A549 treated with CpdA at 1 μM for 4 hours (cell line): ENCODE measurements around the gene PFN3. TPM values are rescaled to one million over a fixed set of nuclear protein-coding genes. Genes with fewer than 3 reads are reported as not detected.

ENCODE experiments used
- total RNA-seq: library from RNA; stranded (reverse); fragments of 200-300 nt; extraction: Qiagen RNA extraction; gene quantifications from 5 replicates; pipeline ENCODE4 v1.2.3, GENCODE V29; 2022; ENCODE audit warnings: low read depth

PFN3 gene, protein sequence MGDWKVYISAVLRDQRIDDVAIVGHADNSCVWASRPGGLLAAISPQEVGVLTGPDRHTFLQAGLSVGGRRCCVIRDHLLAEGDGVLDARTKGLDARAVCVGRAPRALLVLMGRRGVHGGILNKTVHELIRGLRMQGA
- not detected in 5 replicates for total RNA-seq

DNA sequence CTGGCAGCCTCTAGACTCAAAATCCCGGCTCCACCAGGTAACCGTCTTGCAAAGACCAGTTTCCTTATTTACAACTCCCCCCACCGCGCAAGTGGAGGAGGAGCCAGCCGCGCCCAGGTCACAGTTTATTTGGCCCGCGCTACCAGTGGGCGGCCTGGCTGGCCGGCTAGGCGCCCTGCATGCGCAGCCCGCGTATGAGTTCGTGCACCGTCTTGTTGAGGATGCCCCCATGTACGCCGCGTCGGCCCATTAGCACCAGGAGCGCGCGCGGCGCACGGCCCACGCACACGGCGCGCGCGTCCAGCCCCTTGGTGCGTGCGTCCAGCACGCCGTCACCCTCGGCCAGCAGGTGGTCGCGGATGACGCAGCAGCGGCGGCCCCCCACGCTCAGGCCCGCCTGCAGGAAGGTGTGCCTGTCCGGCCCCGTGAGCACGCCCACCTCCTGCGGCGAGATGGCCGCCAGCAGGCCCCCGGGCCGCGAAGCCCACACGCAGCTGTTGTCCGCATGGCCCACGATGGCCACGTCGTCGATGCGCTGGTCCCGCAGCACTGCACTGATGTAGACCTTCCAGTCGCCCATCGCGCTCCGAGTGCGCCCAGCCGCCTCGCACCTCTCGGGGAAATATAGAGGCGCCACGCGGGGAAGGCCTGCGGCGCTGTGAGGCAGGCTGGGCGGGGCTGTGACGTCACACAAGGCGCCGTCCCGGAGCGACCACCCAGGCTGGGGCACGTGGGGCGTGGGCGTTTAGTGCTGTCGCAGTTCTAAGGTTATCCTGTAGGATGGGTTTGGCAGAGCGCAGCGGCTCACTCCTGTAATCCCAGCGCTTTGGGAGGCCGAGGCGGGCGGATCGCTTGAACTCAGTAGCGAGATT lies at the start of gene PFN3:
TSS of gene PFN3 (minus strand) at position 665 of the 872 bp plus-strand sequence. CDS start at position 580, 85 bp downstream.

DNA sequence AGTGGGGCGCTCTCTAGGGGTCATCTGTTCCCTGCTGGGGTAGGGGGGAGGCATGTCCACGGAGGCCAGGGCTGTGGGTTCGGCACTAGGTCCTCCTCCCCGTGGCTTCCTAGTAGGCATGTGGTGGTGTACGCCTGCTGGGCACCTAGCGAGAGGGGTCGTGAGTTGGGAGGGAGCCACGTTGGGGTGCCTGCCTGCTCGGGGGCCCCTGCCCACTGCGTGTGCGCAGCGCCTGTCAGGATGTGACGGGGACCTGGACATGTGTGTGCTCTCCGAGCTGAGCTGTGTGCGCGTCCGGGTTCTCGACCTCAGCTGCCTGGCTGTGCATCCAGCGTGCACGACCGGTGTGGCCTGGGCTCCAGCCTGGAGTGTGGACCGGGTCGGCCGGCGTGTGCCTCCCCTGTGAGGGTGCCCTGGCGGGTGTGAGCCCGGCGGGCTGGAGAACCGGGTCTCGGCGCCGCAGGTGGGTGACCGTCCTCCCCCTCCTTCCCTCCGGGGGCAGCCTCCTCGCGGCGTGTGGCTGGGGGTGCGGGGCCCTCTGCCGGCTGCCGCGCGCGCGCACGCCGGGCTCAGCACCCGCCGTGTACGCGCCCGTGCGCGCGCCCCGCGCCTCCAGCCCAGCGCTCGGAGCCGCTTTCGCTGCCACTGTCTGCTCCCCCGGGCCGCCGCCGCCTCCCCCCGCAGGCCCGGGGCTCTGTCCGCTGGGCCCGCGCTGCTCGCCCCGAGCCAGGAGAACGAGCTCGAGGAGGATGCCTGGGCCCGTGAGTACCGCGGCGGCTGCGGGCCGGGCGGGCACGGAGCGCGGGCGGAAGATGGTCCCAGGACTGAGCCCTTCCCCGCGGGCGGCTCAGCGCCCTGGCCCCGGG lies 46.0 kb upstream of the PFN3 start, which contains the start of gene PRR7:
TSS of gene PRR7 (plus strand) at position 615 of the 866 bp plus-strand sequence. CDS start 8,254 bp downstream, outside the sequence.

DNA sequence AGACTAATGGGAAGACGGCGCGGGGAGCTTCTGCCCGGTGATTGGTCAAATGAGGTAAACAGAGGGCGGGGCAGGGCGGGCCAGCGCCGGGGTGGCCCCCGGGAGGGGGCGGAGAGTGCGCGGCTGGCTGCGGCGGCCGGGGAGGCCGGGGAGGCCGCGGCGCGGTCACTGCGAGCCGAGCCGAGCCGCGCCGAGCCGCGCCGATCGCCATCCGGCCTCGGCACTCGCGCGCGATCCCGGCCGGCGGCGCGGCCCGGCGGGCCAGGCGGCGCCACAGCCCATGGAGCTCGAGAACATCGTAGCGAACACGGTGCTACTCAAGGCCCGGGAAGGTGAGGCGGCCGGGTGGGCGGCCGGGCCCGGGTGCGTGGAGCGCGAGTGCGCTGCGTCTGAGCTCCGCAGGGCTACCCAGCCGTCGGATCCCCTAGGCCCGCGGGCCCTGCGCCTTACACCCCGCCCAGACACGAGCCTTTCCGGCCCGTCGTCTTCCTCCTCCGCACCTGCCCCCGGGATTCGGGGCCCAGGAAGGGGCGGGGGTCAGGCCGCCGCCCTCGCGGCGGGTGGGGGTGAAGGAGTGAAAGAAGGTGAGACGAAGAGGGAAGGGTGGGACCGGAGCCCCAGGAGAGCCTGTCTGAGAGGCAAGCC lies 26.2 kb upstream of the PFN3 start, which contains the start of gene GRK6:
TSS of gene GRK6 (plus strand) at position 111 of the 645 bp plus-strand sequence. CDS start at position 281, 170 bp downstream.

DNA sequence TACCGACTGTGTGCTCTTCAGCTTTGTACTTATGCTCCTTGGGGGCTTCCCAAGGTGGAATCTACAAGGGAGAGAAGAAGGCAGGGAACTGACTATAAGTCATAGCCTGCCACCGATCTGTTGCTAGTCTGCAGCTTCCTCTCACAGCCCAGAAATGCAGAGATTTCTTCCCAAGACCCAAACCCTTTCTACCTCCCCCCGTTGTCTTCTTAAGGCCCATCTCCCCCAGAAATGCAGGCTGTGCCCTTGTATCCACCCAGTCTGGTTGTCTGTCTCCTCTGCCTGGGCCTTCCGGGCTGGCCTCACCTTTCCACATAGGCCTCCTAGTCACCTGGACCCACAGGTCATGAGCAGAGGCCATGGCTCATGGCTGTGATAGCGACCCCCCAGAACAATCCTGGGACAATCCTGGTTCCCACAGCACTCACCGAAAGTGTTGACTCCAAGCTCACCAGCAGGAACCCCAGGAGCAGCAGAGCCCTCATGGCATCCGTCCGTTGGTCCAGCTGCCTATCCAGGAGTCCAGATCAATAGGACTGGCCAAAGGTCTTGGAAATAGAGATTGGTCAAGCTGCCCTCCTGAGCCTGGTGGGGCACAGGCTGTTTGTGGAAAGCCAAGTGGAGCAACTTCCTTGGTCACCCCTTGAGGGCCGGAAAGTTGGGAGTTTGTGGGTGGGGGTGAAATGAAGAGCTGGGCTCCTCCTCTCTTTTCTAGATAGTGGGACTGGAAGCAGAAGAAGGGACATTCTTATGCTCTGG lies 8.8 kb upstream of the PFN3 start, which contains the start of gene F12:
TSS of gene F12 (minus strand) at position 522 of the 759 bp plus-strand sequence. CDS start at position 485, 37 bp downstream.

DNA sequence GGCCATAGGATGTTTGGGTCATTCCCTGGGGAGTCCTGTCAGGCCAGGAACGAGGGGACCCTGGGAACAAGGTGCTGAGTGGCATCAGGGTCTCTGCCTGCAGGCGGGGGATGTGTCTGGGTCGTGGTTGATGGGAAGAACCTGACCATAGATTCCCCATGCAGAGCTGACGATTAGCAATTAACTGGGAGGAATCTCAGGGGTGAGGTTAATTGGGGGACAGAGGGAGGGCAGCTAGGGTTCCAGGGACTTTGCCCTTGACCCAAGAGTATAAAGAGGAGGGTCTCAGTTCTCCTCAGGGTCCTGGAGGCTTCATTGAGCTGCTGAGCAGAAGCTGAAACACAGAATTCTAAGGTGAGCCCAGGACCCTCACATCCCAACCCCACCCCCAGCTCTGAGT lies 16.3 kb downstream of the PFN3 start, which contains the start of gene SLC34A1:
TSS of gene SLC34A1 (plus strand) at position 301 of the 400 bp plus-strand sequence. CDS start 1,308 bp downstream, outside the sequence.

DNA sequence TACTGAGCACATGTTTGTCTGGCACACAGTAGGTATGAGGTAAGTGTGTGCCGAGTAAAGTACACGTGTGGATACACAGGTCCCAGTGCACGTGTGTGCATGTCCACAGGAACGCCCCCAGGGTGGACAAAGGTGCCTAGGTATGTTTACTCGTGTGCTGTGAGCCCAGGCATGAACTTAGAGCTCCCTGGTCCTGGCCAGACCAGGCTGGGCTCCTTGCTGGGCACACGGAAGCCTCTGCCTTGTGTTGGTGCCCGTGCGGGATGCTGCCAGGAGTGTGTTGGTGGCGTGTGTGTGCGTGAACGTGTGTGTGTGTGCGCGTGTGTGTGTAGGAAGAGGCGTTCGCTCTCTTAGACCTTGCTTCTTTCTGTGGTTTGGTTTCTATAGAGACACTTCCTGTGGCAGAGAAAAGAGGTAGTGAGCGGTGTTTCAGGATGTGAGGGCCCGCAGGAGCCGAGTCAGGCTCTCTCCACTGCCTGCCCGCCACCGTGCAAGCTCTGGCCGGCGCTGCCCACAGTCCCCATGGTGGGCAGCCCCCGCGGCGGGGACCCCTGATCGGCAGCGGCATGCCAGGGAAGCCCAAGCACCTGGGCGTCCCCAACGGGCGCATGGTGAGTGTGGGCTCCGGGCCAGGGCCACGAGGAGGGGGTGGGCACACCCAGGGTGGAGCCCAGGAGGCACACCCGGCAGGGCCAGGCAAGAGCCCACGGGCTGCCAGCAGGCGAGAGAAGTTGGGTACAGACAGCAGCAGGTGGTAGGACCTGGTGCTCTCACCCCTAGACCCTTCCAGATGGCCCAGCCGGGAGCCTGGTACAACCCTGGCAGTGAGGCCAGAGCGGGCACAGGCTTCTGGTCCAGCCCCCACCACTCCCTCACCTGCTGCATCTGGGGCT lies 42.8 kb downstream of the PFN3 start, which contains the start of gene RGS14:
TSS of gene RGS14 (plus strand) at position 466 of the 893 bp plus-strand sequence. CDS start at position 567, 101 bp downstream.

DNA sequence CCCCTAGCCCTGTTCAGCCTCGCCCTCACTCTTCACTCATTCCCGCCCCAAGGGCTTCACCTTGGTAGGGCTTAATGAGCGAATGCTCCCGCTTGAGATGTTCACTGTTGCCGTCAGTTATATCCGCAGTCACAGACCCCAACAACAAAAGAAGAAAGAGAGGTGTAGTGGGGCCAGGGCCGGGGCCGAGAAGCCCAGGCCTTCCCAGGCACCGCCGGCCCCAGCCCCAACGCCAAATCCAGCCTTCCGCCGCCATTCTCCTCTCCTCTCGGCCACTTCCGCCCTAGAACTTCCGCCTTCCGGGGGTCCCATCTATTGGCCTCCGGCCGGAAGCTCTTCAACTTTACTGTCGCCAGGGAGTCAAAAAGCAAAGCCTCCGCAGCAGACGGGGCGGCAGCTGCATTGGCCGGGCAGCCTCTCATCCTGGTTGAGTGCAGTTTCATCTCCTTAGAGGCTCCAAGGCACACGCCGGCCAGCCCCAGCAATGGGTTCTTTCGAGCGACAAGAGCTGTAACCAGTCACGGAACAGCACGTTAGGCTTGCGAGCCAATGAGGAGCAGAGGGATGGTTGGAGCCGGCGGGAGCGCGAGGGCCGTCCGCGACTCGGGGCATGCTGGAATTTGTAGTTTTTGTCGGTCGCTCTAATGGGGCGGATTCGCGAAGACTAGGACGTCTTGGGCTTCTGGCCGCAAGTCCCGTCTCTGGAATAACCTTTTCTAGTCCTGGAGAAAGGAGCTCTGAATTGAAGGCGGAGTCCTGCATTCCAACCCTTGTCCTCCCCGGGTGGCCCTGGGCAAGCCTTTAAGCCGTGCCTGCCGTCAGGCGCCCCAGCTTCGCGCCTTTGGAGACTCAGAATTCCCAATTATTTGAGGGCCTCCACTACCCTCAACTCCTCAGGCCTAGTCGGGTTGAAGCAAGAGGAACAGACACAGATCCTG lies 48.8 kb downstream of the PFN3 start, which contains the start of gene LMAN2:
TSS of gene LMAN2 (minus strand) at position 277 of the 938 bp plus-strand sequence. CDS start at position 256, 21 bp downstream.

Other genes starting within 250 kb of the PFN3 start
- 25.4 to 29.7 TPM (median 26.3 TPM) in 5 replicates for gene RAB24, start 96.9 kb downstream of the PFN3 start, total RNA-seq
- 267 to 389 TPM (median 379 TPM) in 5 replicates for gene PRELID1, start 96.9 kb downstream of the PFN3 start, total RNA-seq
- gene MXD3, start 88.8 kb downstream of the PFN3 start, total RNA-seq, result 13.3 to 21.8 TPM (median 18.7 TPM) in 5 replicates
- gene LMAN2, start 49.0 kb downstream of the PFN3 start, total RNA-seq, result 188 to 233 TPM (median 193 TPM) in 5 replicates
- gene RGS14, start 42.7 kb downstream of the PFN3 start, total RNA-seq, result 3.0 to 8.2 TPM (median 6.2 TPM) in 5 replicates
- gene SLC34A1, start 16.2 kb downstream of the PFN3 start, total RNA-seq, result not detected in 5 replicates
- 13.4 to 26.6 TPM (median 21.8 TPM) in 5 replicates for gene F12, start 8.9 kb upstream of the PFN3 start, total RNA-seq
- 19.5 to 27.2 TPM (median 23.5 TPM) in 5 replicates for gene GRK6, start 26.0 kb upstream of the PFN3 start, total RNA-seq
- gene PRR7, start 46.2 kb upstream of the PFN3 start, total RNA-seq, result 14.4 to 39.0 TPM (median 34.3 TPM) in 5 replicates
- gene DBN1, start 73.0 kb upstream of the PFN3 start, total RNA-seq, result 54.2 to 72.8 TPM (median 63.0 TPM) in 5 replicates
- gene PDLIM7, start 96.9 kb upstream of the PFN3 start, total RNA-seq, result 75.2 to 112 TPM (median 99.1 TPM) in 5 replicates
- 3.4 to 6.8 TPM (median 4.7 TPM) in 5 replicates for gene DOK3, start 109.2 kb upstream of the PFN3 start, total RNA-seq
- 106 to 129 TPM (median 119 TPM) in 5 replicates for gene DDX41, start 116.3 kb upstream of the PFN3 start, total RNA-seq
- gene FAM193B, start 153.9 kb upstream of the PFN3 start, total RNA-seq, result 23.8 to 35.4 TPM (median 30.9 TPM) in 5 replicates
- 277 to 298 TPM (median 279 TPM) in 5 replicates for gene TMED9, start 191.5 kb upstream of the PFN3 start, total RNA-seq
- gene B4GALT7, start 199.5 kb upstream of the PFN3 start, total RNA-seq, result 21.4 to 30.9 TPM (median 26.5 TPM) in 5 replicates